Trophoblast cell (in vitro differentiated cells and primary cell): ENCODE data around the gene MDM4.

Source experiments
- DNase-seq, 2 donors: peaks; one replicate each; pipeline ENCODE4 v3.0.0-alpha.2; 2016
- H2AFZ ChIP-seq: 2 replicates; pipeline ENCODE4 v1.6.1; 2013; ENCODE audit warnings: low read length, moderate library complexity, mild to moderate bottlenecking; ENCODE audit not compliant: insufficient read depth, poor library complexity
- H2AK5ac ChIP-seq: 2 replicates; pipeline ENCODE4 v1.6.1; 2013; ENCODE audit warnings: mild to moderate bottlenecking, low read length
- H2BK120ac ChIP-seq: 2 replicates; pipeline ENCODE4 v1.6.1; 2013; ENCODE audit warnings: low read length, mild to moderate bottlenecking, moderate library complexity; ENCODE audit not compliant: insufficient read depth, poor library complexity
- H2BK12ac ChIP-seq: 2 replicates; pipeline ENCODE4 v1.6.1; 2013; ENCODE audit warnings: mild to moderate bottlenecking, low read length, moderate library complexity
- H2BK5ac ChIP-seq: 2 replicates; pipeline ENCODE4 v1.6.1; 2013; ENCODE audit warnings: low read length, low read depth, moderate library complexity, mild to moderate bottlenecking; ENCODE audit not compliant: poor library complexity
- H3K14ac ChIP-seq: 2 replicates; pipeline ENCODE4 v1.6.1; 2013; ENCODE audit warnings: mild to moderate bottlenecking, low read length
- H3K18ac ChIP-seq: 2 replicates; pipeline ENCODE4 v1.6.1; 2013; ENCODE audit warnings: mild to moderate bottlenecking, low read length
- H3K23ac ChIP-seq: 2 replicates; pipeline ENCODE4 v1.6.1; 2013; ENCODE audit warnings: low read length
- H3K27ac ChIP-seq: 2 replicates; pipeline ENCODE4 v1.5.1; 2013; ENCODE audit warnings: low read depth, mild to moderate bottlenecking, inconsistent platforms, low read length, moderate library complexity
- H3K27me3 ChIP-seq: 2 replicates; pipeline ENCODE4 v1.6.1; 2013; ENCODE audit warnings: inconsistent platforms, mild to moderate bottlenecking, low read length, moderate library complexity; ENCODE audit not compliant: insufficient read depth
- H3K36me3 ChIP-seq, 2 experiments: 1 replicate in 1 of 2; 2 replicates in 1 of 2; pipeline ENCODE4 v1.6.1; 2013; ENCODE audit warnings: low read length in 2 of 2, mild to moderate bottlenecking in 2 of 2, moderate library complexity in 1 of 2; ENCODE audit not compliant: insufficient read depth in 2 of 2, control insufficient read depth in 1 of 2
- H3K4ac ChIP-seq: 2 replicates; pipeline ENCODE4 v1.6.1; 2013; ENCODE audit warnings: low read depth, mild to moderate bottlenecking, low read length, moderate library complexity
- H3K4me1 ChIP-seq, 2 experiments: 1 replicate in 1 of 2; 2 replicates in 1 of 2; pipeline ENCODE4 v1.6.1; 2013; ENCODE audit warnings: low read length in 2 of 2, mild to moderate bottlenecking in 2 of 2, moderate library complexity in 1 of 2; ENCODE audit not compliant: insufficient read depth in 2 of 2, control insufficient read depth in 1 of 2
- H3K4me2 ChIP-seq: 2 replicates; pipeline ENCODE4 v1.6.1; 2013; ENCODE audit warnings: inconsistent platforms, mild to moderate bottlenecking, low read length, moderate library complexity
- H3K4me3 ChIP-seq: 2 replicates; pipeline ENCODE4 v1.5.1; 2013; ENCODE audit warnings: mild to moderate bottlenecking, low read depth, low read length, inconsistent platforms
- H3K79me1 ChIP-seq: one replicate; pipeline ENCODE4 v1.6.1; 2013; ENCODE audit warnings: low read length
- H3K79me2 ChIP-seq: 2 replicates; pipeline ENCODE4 v1.6.1; 2013; ENCODE audit warnings: low read length, mild to moderate bottlenecking; ENCODE audit not compliant: control insufficient read depth, insufficient read depth, poor library complexity
- H3K9ac ChIP-seq: 2 replicates; pipeline ENCODE4 v1.6.1; 2013; ENCODE audit warnings: mild to moderate bottlenecking, low read length
- H3K9me3 ChIP-seq: 2 replicates; pipeline ENCODE4 v1.6.1; 2013; ENCODE audit warnings: low read depth, mild to moderate bottlenecking, control low read depth, inconsistent platforms, low read length; ENCODE audit not compliant: insufficient read depth
- H4K12ac ChIP-seq: 2 replicates; pipeline ENCODE4 v1.6.1; 2013; ENCODE audit warnings: low read depth, mild to moderate bottlenecking, low read length, moderate library complexity
- H4K8ac ChIP-seq: 2 replicates; pipeline ENCODE4 v1.6.1; 2013; ENCODE audit warnings: low read depth, mild to moderate bottlenecking, low read length, moderate library complexity
- H4K91ac ChIP-seq: one replicate; pipeline ENCODE4 v1.6.1; 2013; ENCODE audit warnings: low read depth, mild to moderate bottlenecking, low read length, moderate library complexity
- WGBS: extraction: QIAGEN DNeasy Blood & Tissue Kit; methylation state at CpG from one replicate; pipeline ENCODE4 v1.1.7; 2013; ENCODE audit warnings: missing lambda C conversion rate; ENCODE audit not compliant: insufficient read length, insufficient coverage; ENCODE audit errors: extremely low coverage; 5-methylcytosine and 5-hydroxymethylcytosine counted together

MDM4 gene

GRCh38 chr1:204574016-204574864 is 58.0 kb downstream of the MDM4 start:
- Histone ChIP-seq H2BK5ac (peak overlapping the region; percentile 49), H2BK12ac (peak overlapping the region; percentile 84), H3K27ac (peak overlapping the region; percentile 71), H3K14ac (peak overlapping the region; percentile 52), H3K4me1 (peaks cover 29 to 41% of the 10 kb centered on the region in 2 experiments), H3K9ac (no peak overlapping the region), H4K12ac (no peak overlapping the region), H3K18ac (no peak overlapping the region), H3K79me2 (peaks cover 5% of the 10 kb centered on the region), H3K79me1 (peaks cover 21% of the 10 kb centered on the region), H3K4me2 (peak overlapping the region; percentile 14), H3K36me3 (no peaks in the 10 kb centered on the region), H4K8ac (no peak overlapping the region), H2AFZ (no peak overlapping the region), H3K27me3 (no peaks in the 10 kb centered on the region), H3K9me3 (no peaks in the 10 kb centered on the region), H2BK120ac (peak overlapping the region; percentile 65), H3K4ac (no peak overlapping the region), H2AK5ac (peak overlapping the region; percentile 20), H3K23ac (no peak overlapping the region), H3K4me3 (no peak overlapping the region), H4K91ac (peak overlapping the region; percentile 58)
- WGBS = no CpG with 5 or more reads among the region's 8 CpGs
- DNase-seq = peak in 1 of 2 donors; percentile 29

DNA sequence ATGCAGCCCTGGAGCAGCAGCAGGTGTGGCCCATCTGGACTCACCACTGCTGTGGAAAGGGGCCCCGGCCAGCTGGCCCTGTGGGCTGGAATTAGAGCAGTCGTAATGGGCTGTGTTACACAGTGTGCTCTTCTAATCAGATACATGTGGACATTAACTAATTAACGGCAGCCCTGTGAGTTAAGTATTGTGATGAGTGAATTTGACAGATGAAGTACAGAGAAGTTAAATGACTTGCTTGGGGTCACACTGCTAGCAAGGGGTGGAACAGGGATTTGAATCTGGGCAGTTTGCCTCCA is 58.6 kb downstream of the MDM4 start:
- no peak overlapping the region for H2AFZ ChIP-seq
- peaks cover 5% of the 10 kb centered on the region for H3K79me2 ChIP-seq
- no peaks in the 10 kb centered on the region for H3K36me3 ChIP-seq
- H4K8ac ChIP-seq = no peak overlapping the region
- H3K4me1 ChIP-seq = peaks cover 25 to 39% of the 10 kb centered on the region in 2 experiments
- no peak overlapping the region for H3K23ac ChIP-seq
- no peak overlapping the region for H3K18ac ChIP-seq
- no CpG with 5 or more reads among the region's 3 CpGs for WGBS
- no peak overlapping the region for H3K9ac ChIP-seq
- peak overlapping the region; percentile 58 for H4K91ac ChIP-seq
- H3K4me3 ChIP-seq = no peak overlapping the region
- peaks cover 21% of the 10 kb centered on the region for H3K79me1 ChIP-seq
- no peak overlapping the region for H3K4me2 ChIP-seq
- no peak for DNase-seq
- peak overlapping the region; percentile 52 for H3K14ac ChIP-seq
- H3K27me3 ChIP-seq = no peaks in the 10 kb centered on the region
- H3K9me3 ChIP-seq = no peaks in the 10 kb centered on the region
- H2BK12ac ChIP-seq = peak overlapping the region; percentile 84
- no peak overlapping the region for H3K4ac ChIP-seq
- no peak overlapping the region for H3K27ac ChIP-seq
- peak overlapping the region; percentile 65 for H2BK120ac ChIP-seq
- no peak overlapping the region for H2BK5ac ChIP-seq
- H2AK5ac ChIP-seq = peak overlapping the region; percentile 20
- no peak overlapping the region for H4K12ac ChIP-seq

- Histone ChIP-seq H3K79me1 (peaks cover 21% of the 10 kb centered on the region), H3K9me3 (no peaks in the 10 kb centered on the region), H3K4me1 (peaks cover 25 to 39% of the 10 kb centered on the region in 2 experiments), H3K4me2 (no peak overlapping the region), H4K8ac (peak overlapping the region; percentile 34), H2BK5ac (peak overlapping the region; percentile 48), H3K27ac (peak overlapping the region; percentile 37), H4K12ac (no peak overlapping the region), H3K23ac (no peak overlapping the region), H3K4ac (peak overlapping the region; percentile 44), H3K9ac (no peak overlapping the region), H3K14ac (peak overlapping the region; percentile 54), H2BK12ac (peak overlapping the region; percentile 78), H3K36me3 (no peaks in the 10 kb centered on the region), H3K27me3 (no peaks in the 10 kb centered on the region), H3K79me2 (peaks cover 5% of the 10 kb centered on the region), H3K18ac (peak overlapping the region; percentile 75), H4K91ac (peak overlapping the region; percentile 72), H2AK5ac (peak overlapping the region; percentile 75), H2BK120ac (peak overlapping the region; percentile 65), H2AFZ (no peak overlapping the region), H3K4me3 (no peak overlapping the region)
- no CpG with 5 or more reads among the region's 13 CpGs for WGBS
- DNase-seq = no peak
Observed at GRCh38 chr1:204575221-204576190, 59.3 kb downstream of the MDM4 start.

- peak overlapping the region; percentile 37 for H3K27ac ChIP-seq
- no peak overlapping the region for H3K9ac ChIP-seq
- no CpG with 5 or more reads among the region's 8 CpGs for WGBS
- H2BK5ac ChIP-seq = no peak overlapping the region
- no peak overlapping the region for H4K8ac ChIP-seq
- no peak overlapping the region for H2BK120ac ChIP-seq
- peaks cover 25 to 39% of the 10 kb centered on the region in 2 experiments for H3K4me1 ChIP-seq
- H3K4ac ChIP-seq = no peak overlapping the region
- no peak for DNase-seq
- peak overlapping the region; percentile 20 for H4K91ac ChIP-seq
- H3K18ac ChIP-seq = no peak overlapping the region
- no peak overlapping the region for H2BK12ac ChIP-seq
- H4K12ac ChIP-seq = no peak overlapping the region
- no peaks in the 10 kb centered on the region for H3K36me3 ChIP-seq
- no peak overlapping the region for H3K23ac ChIP-seq
- H3K9me3 ChIP-seq = no peaks in the 10 kb centered on the region
- no peak overlapping the region for H3K14ac ChIP-seq
- peak overlapping the region; percentile 25 for H3K4me2 ChIP-seq
- H3K4me3 ChIP-seq = no peak overlapping the region
- no peak overlapping the region for H2AK5ac ChIP-seq
- H3K79me2 ChIP-seq = peaks cover 5% of the 10 kb centered on the region
- H2AFZ ChIP-seq = no peak overlapping the region
- H3K79me1 ChIP-seq = peaks cover 21% of the 10 kb centered on the region
- no peaks in the 10 kb centered on the region for H3K27me3 ChIP-seq
Observed at GRCh38 chr1:204576422-204576821, 60.2 kb downstream of the MDM4 start.
